Astrocyte of the cerebellum (primary cell): ENCODE data around the gene CCDC86.

Experiments used
- DNase-seq: peaks from one replicate; pipeline ENCODE4 v3.0.0-alpha.2; 2011; ENCODE audit warnings: low read depth
- H3K4me3 ChIP-seq: 2 replicates; pipeline ENCODE4 v1.5.1; 2011; ENCODE audit warnings: mild to moderate bottlenecking, low read depth, low read length, moderate library complexity
- CTCF ChIP-seq: IDR thresholded peaks from 2 replicates; pipeline ENCODE4 v1.5.1; 2012; ENCODE audit warnings: low read length, low read depth, moderate library complexity, mild to moderate bottlenecking; ENCODE audit errors: missing control alignments
- in situ Hi-C: cut with HindIII; loops from 2 replicates; pipeline ENCODE4 v1.10.0; 2017; ENCODE audit warnings: low sequenced_read_pairs

Gene CCDC86

GRCh38 chr11:60838132-60838531, 3.8 kb upstream of the CCDC86 start:
- TF ChIP-seq CTCF: peak; percentile 39
- in situ Hi-C loops: no loop called here
- no peak for DNase-seq
- no peak overlapping the region for H3K4me3 ChIP-seq

- DNase-seq: peak; percentile 99
- TF ChIP-seq CTCF: no peak
- in situ Hi-C loops: no loop called here
- no peak overlapping the region for H3K4me3 ChIP-seq
Observed at GRCh38 chr11:60840470-60841430, 1.2 kb upstream of the CCDC86 start.

GRCh38 chr11:60842668-60843600, 1.0 kb downstream of the CCDC86 start:
- in situ Hi-C loops: no loop called here
- no peak for TF ChIP-seq CTCF
- DNase-seq: no peak
- peak overlapping the region; percentile 93 for H3K4me3 ChIP-seq

GRCh38 chr11:60844045-60844869, 2.3 kb downstream of the CCDC86 start:
- in situ Hi-C loops: no loop called here
- no peak for TF ChIP-seq CTCF
- H3K4me3 ChIP-seq: peak overlapping the region; percentile 93
- DNase-seq: no peak

- no peak for TF ChIP-seq CTCF
- DNase-seq: no peak
- in situ Hi-C loops: no loop called here
- H3K4me3 ChIP-seq: peak overlapping the region; percentile 93
Observed at GRCh38 chr11:60844870-60845221, 2.9 kb downstream of the CCDC86 start.

- peak overlapping the region; percentile 93 for H3K4me3 ChIP-seq
- in situ Hi-C loops: no loop called here
- TF ChIP-seq CTCF: no peak
- no peak for DNase-seq
Observed at GRCh38 chr11:60845338-60845737, 3.4 kb downstream of the CCDC86 start.
